Measurements from ENCODE around the gene SH3BP4.
"Not testable (repeated sequence)": the region's sequence is repeated elsewhere in the genome, so short reads cannot be mapped to it uniquely, and the experiment has no call there.

Gene SH3BP4

GRCh38 chr2:235017441-235017840 is 65.6 kb downstream of the SH3BP4 start:
- DNase-seq (ENCODE audit: low read depth), result no peak

GRCh38 chr2:235018838-235019237 is 67.0 kb downstream of the SH3BP4 start:
- DNase-seq (ENCODE audit: low read depth), result no peak

GRCh38 chr2:235020141-235020540 is 68.3 kb downstream of the SH3BP4 start:
- DNase-seq (ENCODE audit: low read depth), result not testable (repeated sequence)

- peak; percentile 96 for DNase-seq (ENCODE audit: low read depth)
These were observed 69.9 kb downstream of the SH3BP4 start for GRCh38 chr2:235021752-235022151.

GRCh38 chr2:235024191-235024860 is 72.5 kb downstream of the SH3BP4 start:
- peak; percentile 99 for DNase-seq (ENCODE audit: low read depth)

GRCh38 chr2:235024931-235025773 is 73.3 kb downstream of the SH3BP4 start:
- peak; percentile 34 for DNase-seq (ENCODE audit: low read depth)

GRCh38 chr2:235025800-235026536 is 74.2 kb downstream of the SH3BP4 start:
- DNase-seq (ENCODE audit: low read depth), result peak; percentile 86

GRCh38 chr2:235026649-235027557 is 75.1 kb downstream of the SH3BP4 start:
- peak; percentile 62 for DNase-seq (ENCODE audit: low read depth)

GRCh38 chr2:235027558-235028214 is 75.9 kb downstream of the SH3BP4 start:
- peak; percentile 68 for DNase-seq (ENCODE audit: low read depth)

GRCh38 chr2:235028646-235029045 is 76.8 kb downstream of the SH3BP4 start:
- DNase-seq (ENCODE audit: low read depth), result no peak

- DNase-seq (ENCODE audit: low read depth), result no peak
These were observed 77.2 kb downstream of the SH3BP4 start for GRCh38 chr2:235029054-235029453.

GRCh38 chr2:235030126-235030525 is 78.3 kb downstream of the SH3BP4 start:
- DNase-seq (ENCODE audit: low read depth), result no peak

- no peak for DNase-seq (ENCODE audit: low read depth)
These were observed 79.1 kb downstream of the SH3BP4 start for GRCh38 chr2:235030936-235031335.

GRCh38 chr2:235031686-235032373 is 80.0 kb downstream of the SH3BP4 start:
- no peak for DNase-seq (ENCODE audit: low read depth)

GRCh38 chr2:235032466-235032865 is 80.6 kb downstream of the SH3BP4 start:
- no peak for DNase-seq (ENCODE audit: low read depth)

GRCh38 chr2:235032949-235033348 is 81.1 kb downstream of the SH3BP4 start:
- no peak for DNase-seq (ENCODE audit: low read depth)

GRCh38 chr2:235034265-235035118 is 82.7 kb downstream of the SH3BP4 start:
- no peak for DNase-seq (ENCODE audit: low read depth)

GRCh38 chr2:235037604-235038166 is 85.9 kb downstream of the SH3BP4 start:
- DNase-seq (ENCODE audit: low read depth), result no peak
